Panc1 (cell line): Measurements from ENCODE around the gene DENND5B. TPM values are rescaled to one million over a fixed set of nuclear protein-coding genes. Genes with fewer than 3 reads are reported as not detected.

ENCODE experiments used
- ATAC-seq: fragments of 200-7000 bp; cut with Tn5 transposase; 2 replicates; pipeline ENCODE4 v1.9.1; 2020; ENCODE audit warnings: mild to moderate bottlenecking, moderate library complexity
- BruUV-seq: library from RNA; stranded (reverse); fragments of 400-500 nt; replicated peaks from 2 replicates; lab custom pipeline; 2021; lab: Mats Ljungman, UMichigan
- CTCF ChIA-PET: fragments of 300-600 bp; sonication (Branson Sonifier 250); formaldehyde crosslinking; loops from one replicate; lab custom pipeline; 2022; ENCODE audit warnings: antibody characterized with exemption; lab: Charles Lee
- POLR2A ChIA-PET: fragments of 300-600 bp; sonication (Branson Sonifier 250); formaldehyde crosslinking; loops from one replicate; lab custom pipeline; 2022; ENCODE audit warnings: antibody characterized with exemption; lab: Charles Lee
- DNase-seq: peaks from one replicate; pipeline ENCODE4 v3.0.0-alpha.2; 2010; ENCODE audit warnings: low read depth, low spot score
- H3K27ac ChIP-seq: 2 replicates; pipeline ENCODE4 v1.5.1; 2011; ENCODE audit warnings: mild to moderate bottlenecking, low read length, inconsistent platforms
- H3K27me3 ChIP-seq: fragments of 200-500 bp; sonication (Bioruptor generic); 2 replicates; pipeline ENCODE4 v1.6.0; 2014; ENCODE audit warnings: low read length, inconsistent platforms; ENCODE audit not compliant: control insufficient read depth, insufficient read depth
- H3K36me3 ChIP-seq: fragments of 200-500 bp; sonication (Bioruptor generic); 2 replicates; pipeline ENCODE4 v1.5.1; 2014; ENCODE audit warnings: inconsistent platforms, mild to moderate bottlenecking, low read length, moderate library complexity; ENCODE audit not compliant: control insufficient read depth, insufficient read depth
- H3K4me1 ChIP-seq: 2 replicates; pipeline ENCODE4 v1.5.1; 2011; ENCODE audit warnings: inconsistent platforms, mild to moderate bottlenecking, low read length, moderate library complexity; ENCODE audit not compliant: control insufficient read depth, insufficient read depth
- H3K4me3 ChIP-seq, 2 experiments: 2 replicates each; pipeline ENCODE4 v1.5.1; 2011 to 2012; ENCODE audit warnings: low read depth in 2 of 2, low read length in 2 of 2, mild to moderate bottlenecking in 2 of 2, inconsistent platforms in 1 of 2, moderate library complexity in 1 of 2
- H3K9me3 ChIP-seq: fragments of 200-500 bp; sonication (Bioruptor generic); 2 replicates; pipeline ENCODE4 v1.5.1; 2014; ENCODE audit warnings: low read depth, mild to moderate bottlenecking, inconsistent platforms, low read length, moderate library complexity; ENCODE audit not compliant: control insufficient read depth, insufficient read depth
- CTCF ChIP-seq: fragments of 450-650 bp; IDR thresholded peaks from 2 replicates; pipeline ENCODE4 v1.5.1; 2017; ENCODE audit warnings: mild to moderate bottlenecking
- POLR2AphosphoS5 ChIP-seq: IDR thresholded peaks from 2 replicates; pipeline ENCODE4 v1.6.1; 2012; ENCODE audit warnings: mild to moderate bottlenecking, low read depth, low read length, moderate library complexity
- REST ChIP-seq, 2 experiments: IDR thresholded peaks; 2 replicates each; pipeline ENCODE4 v1.6.1; 2011 to 2012; ENCODE audit warnings: low read depth in 2 of 2, control low read depth in 1 of 2, low read length in 1 of 2, mild to moderate bottlenecking in 1 of 2, moderate library complexity in 1 of 2; ENCODE audit not compliant: insufficient read depth in 1 of 2
- SIN3A ChIP-seq: IDR thresholded peaks from 2 replicates; pipeline ENCODE4 v1.6.1; 2012; ENCODE audit warnings: low read depth, mild to moderate bottlenecking, low read length, moderate library complexity, borderline replicate concordance; ENCODE audit not compliant: insufficient read depth
- TCF7L2 ChIP-seq: IDR thresholded peaks from 2 replicates; pipeline ENCODE4 v1.6.1; 2011; ENCODE audit warnings: mild to moderate bottlenecking, low read depth, low read length, inconsistent platforms
- in situ Hi-C: cut with HindIII; loops from 2 replicates; pipeline ENCODE4 v1.10.0; 2016; ENCODE audit warnings: low sequenced_read_pairs, low pct_unique_long_range_greater_than_20kb
- intact Hi-C: fragments of 100-400 bp; cut with micrococcal nuclease; formaldehyde crosslinking; loops from one replicate; pipeline ENCODE4 v1.10.0; 2022; ENCODE audit not compliant: unreplicated experiment
- total RNA-seq: library from RNA; stranded (reverse); gene quantifications from one replicate; pipeline ENCODE4 v1.2.1, GENCODE V29; 2021; ENCODE audit not compliant: unreplicated experiment

The DENND5B gene
- total RNA-seq, 1 experiment from 2014 or later: 36.8 TPM

GRCh38 chr12:31440586-31440985 lies 150.3 kb downstream of the DENND5B start:
- H3K4me3 ChIP-seq: no peak overlapping the region

GRCh38 chr12:31440134-31440533 lies 150.8 kb downstream of the DENND5B start:
- CTCF ChIA-PET: no interaction called here
- in situ Hi-C loops: no loop called here
- no TSS peak for BruUV-seq

More at GRCh38 chr12:31440586-31440985, 150.3 kb downstream of the DENND5B start:
- TF ChIP-seq REST (IDR thresholded peaks at IDR 0.05; ENCODE audit: insufficient read depth in 1 of 2, low read depth in 2 of 2, low read length in 1 of 2): no peak
- TF ChIP-seq SIN3A: no peak
- no peak for TF ChIP-seq CTCF
- no peak for TF ChIP-seq TCF7L2
- no peak for TF ChIP-seq POLR2AphosphoS5
- ChIA-PET POLR2A (no interaction called here), CTCF (no interaction called here)
- no TSS peak for BruUV-seq
- H3K27ac ChIP-seq: no peak overlapping the region
- no peaks in the 10 kb centered on the region for H3K9me3 ChIP-seq
- no peaks in the 10 kb centered on the region for H3K4me1 ChIP-seq
- H3K36me3 ChIP-seq: no peaks in the 10 kb centered on the region
- ATAC-seq (no peak), DNase-seq (no peak)
- intact Hi-C loops (no loop called here), in situ Hi-C loops (no loop called here)
- no peaks in the 10 kb centered on the region for H3K27me3 ChIP-seq

More at GRCh38 chr12:31440134-31440533, 150.8 kb downstream of the DENND5B start:
- Histone ChIP-seq H3K4me3 (no peak overlapping the region), H3K27me3 (no peaks in the 10 kb centered on the region), H3K4me1 (no peaks in the 10 kb centered on the region), H3K27ac (no peak overlapping the region), H3K9me3 (no peaks in the 10 kb centered on the region), H3K36me3 (no peaks in the 10 kb centered on the region)
- TF ChIP-seq TCF7L2 (no peak), SIN3A (no peak), REST (IDR thresholded peaks at IDR 0.05; ENCODE audit: insufficient read depth in 1 of 2, low read depth in 2 of 2, low read length in 1 of 2) (no peak), CTCF (no peak), POLR2AphosphoS5 (no peak)
- DNase-seq (no peak), ATAC-seq (no peak)
- POLR2A ChIA-PET: no interaction called here
- intact Hi-C loops: no loop called here
